H1 (cell line): ENCODE results near the gene UGT1A8. TPM values are rescaled to one million over a fixed set of nuclear protein-coding genes. Genes with fewer than 3 reads are reported as not detected.

Experiments used
- CREB1 ChIP-seq: IDR thresholded peaks from 2 replicates; pipeline ENCODE4 v1.6.1; 2012; ENCODE audit warnings: inconsistent platforms
- RNF2 ChIP-seq: fragments of 200-900, 300-1000 bp; sonication (generic); IDR thresholded peaks from 2 replicates; pipeline ENCODE4 v1.7.1; 2016; ENCODE audit warnings: borderline replicate concordance, low read depth, mild to moderate bottlenecking, antibody characterized with exemption, low read length; ENCODE audit not compliant: poor library complexity, severe bottlenecking; ENCODE audit errors: missing control alignments
- SIRT6 ChIP-seq: IDR thresholded peaks from one replicate; pipeline ENCODE4 v1.7.1; 2012; ENCODE audit warnings: low read length, inconsistent platforms
- SIX5 ChIP-seq: IDR thresholded peaks from 2 replicates; pipeline ENCODE4 v1.6.1; 2011; ENCODE audit warnings: mild to moderate bottlenecking, low read depth, low read length
- TAF7 ChIP-seq: optimal IDR thresholded peaks from 2 replicates; pipeline ENCODE3; 2011; ENCODE audit warnings: low read depth, mild to moderate bottlenecking, inconsistent platforms, low read length, moderate library complexity, borderline replicate concordance
- polyA plus RNA-seq, 7 experiments: library from polyadenylated mRNA; depleted of rRNA in 3 of 7; stranded (reverse) in 5 of 7; unstranded in 2 of 7; fragments of >200 nt in 5 of 7; fragments of 200-250 nt in 2 of 7; gene quantifications; 1 replicate in 5 of 7; 2 replicates in 1 of 7; 4 replicates in 1 of 7; pipeline versions ENCODE4 v1.2.1 to v1.2.3, GENCODE V29; 2011 to 2013; ENCODE audit warnings: missing spikeins in 2 of 7, mixed read lengths in 2 of 7
- total RNA-seq: library from RNA; stranded (reverse); fragmentation: NEBNext Ultra II Directional; extraction: Animal tissue kit (Norgen Biotek cat#: 25700); gene quantifications from 2 replicates; pipeline ENCODE4 v1.2.1, GENCODE V29; 2021
- TF ChIP-seq, protein P1 (sequence below): IDR thresholded peaks from 2 replicates; pipeline ENCODE4 v1.6.1; 2012; ENCODE audit warnings: low read length, inconsistent platforms

The UGT1A8 gene
- total and polyA plus RNA-seq, 2 of the 8 experiments (the other 6 are each of a cell fraction or from before 2014, with no cell fraction given), result not detected

DNA sequence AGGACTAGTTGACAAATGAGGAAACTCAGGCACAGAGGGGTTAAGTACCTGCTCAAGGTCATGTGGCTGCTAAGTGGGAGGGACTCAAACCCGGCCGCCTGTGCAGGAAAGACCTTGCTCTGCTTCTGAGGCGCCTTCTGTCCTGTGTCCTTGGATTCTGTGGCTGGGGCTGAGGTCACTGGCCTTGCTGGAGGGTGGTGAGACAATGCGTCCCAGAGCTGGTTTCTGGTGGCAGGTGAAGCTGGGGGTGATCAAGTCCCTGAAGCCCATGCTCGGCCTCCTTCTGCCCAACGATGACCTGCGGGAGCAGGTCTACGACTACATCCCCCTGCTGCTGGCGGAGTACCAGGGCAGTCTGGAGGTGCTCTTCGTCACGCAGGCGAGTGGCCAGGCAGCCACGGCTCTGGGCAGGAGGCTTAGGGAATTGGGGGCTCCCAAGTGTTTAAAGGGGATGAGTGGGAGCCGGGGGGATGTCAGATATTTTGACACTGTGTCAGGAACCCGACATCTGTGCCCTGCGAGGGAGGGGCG is 176.8 kb downstream of the UGT1A8 start (continued):
- TF ChIP-seq, protein P1, sequence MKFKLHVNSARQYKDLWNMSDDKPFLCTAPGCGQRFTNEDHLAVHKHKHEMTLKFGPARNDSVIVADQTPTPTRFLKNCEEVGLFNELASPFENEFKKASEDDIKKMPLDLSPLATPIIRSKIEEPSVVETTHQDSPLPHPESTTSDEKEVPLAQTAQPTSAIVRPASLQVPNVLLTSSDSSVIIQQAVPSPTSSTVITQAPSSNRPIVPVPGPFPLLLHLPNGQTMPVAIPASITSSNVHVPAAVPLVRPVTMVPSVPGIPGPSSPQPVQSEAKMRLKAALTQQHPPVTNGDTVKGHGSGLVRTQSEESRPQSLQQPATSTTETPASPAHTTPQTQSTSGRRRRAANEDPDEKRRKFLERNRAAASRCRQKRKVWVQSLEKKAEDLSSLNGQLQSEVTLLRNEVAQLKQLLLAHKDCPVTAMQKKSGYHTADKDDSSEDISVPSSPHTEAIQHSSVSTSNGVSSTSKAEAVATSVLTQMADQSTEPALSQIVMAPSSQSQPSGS, result no peak
- TF ChIP-seq TAF7 (no peak), RNF2 (no peak), SIRT6 (no peak), SIX5 (no peak), CREB1 (no peak)
